Sigmoid colon (tissue), 4 donors: Measurements from ENCODE around the gene CEMP1.

Experiments used
- CTCF ChIP-seq, 4 experiments: fragments of 450-650 bp in 3 of 4; fragments of 200-600 bp in 1 of 4; IDR thresholded peaks; one replicate each; pipeline ENCODE4 v1.5.1; 2016 to 2019; ENCODE audit warnings: antibody characterized with exemption in 4 of 4, mild to moderate bottlenecking in 3 of 4, moderate library complexity in 2 of 4
- POLR2A ChIP-seq, 2 donors: fragments of 450-650 bp; IDR thresholded peaks; one replicate each; pipeline ENCODE4 v1.6.1; 2016; ENCODE audit warnings: antibody characterized with exemption in 2 of 2, mild to moderate bottlenecking in 2 of 2, moderate library complexity in 2 of 2
- POLR2AphosphoS5 ChIP-seq, 4 donors: sonication (generic); formaldehyde crosslinking; IDR thresholded peaks; one replicate each; pipeline ENCODE4 v1.6.1; 2017; ENCODE audit warnings: antibody characterized with exemption in 4 of 4

- TF ChIP-seq CTCF (IDR thresholded peaks at IDR 0.05) (no peak), POLR2A (IDR thresholded peaks at IDR 0.05) (no peak), POLR2AphosphoS5 (IDR thresholded peaks at IDR 0.05) (no peak)
Measured at GRCh38 chr16:2528161-2529060, 2.8 kb downstream of the CEMP1 start.
